LHCN-M2 (cell line): Measurements from ENCODE around the gene PGRMC2. TPM values are rescaled to one million over a fixed set of nuclear protein-coding genes. Genes with fewer than 3 reads are reported as not detected.

Experiments
- DNase-seq: peaks from one replicate; pipeline ENCODE4 v3.0.0-alpha.2; 2012; ENCODE audit warnings: low read depth
- polyA plus RNA-seq: library from polyadenylated mRNA; unstranded; fragments of >200 nt; gene quantifications from one replicate; pipeline ENCODE4 v1.2.1, GENCODE V29; 2012; ENCODE audit warnings: missing spikeins
- total RNA-seq: library from RNA; depleted of rRNA; stranded (reverse); fragments of >200 nt; gene quantifications from 2 replicates; pipeline ENCODE4 v1.2.3, GENCODE V29; 2014; rRNA removed

PGRMC2 gene
- total RNA-seq, result 16.9 and 23.5 TPM in 2 replicates
- 80.1 TPM for polyA plus RNA-seq

- peak; percentile 28 for DNase-seq
These were observed at the start of gene PGRMC2 for GRCh38 chr4:128287141-128287870. PGRMC2 (minus strand) TSS chr4:128287813; CDS start chr4:128287790, 23 bp downstream.

- no peak for DNase-seq
These were observed 47.9 kb upstream of the PGRMC2 start for GRCh38 chr4:128335541-128335940.

GRCh38 chr4:128334256-128334655 lies 46.6 kb upstream of the PGRMC2 start:
- no peak for DNase-seq

GRCh38 chr4:128333309-128334018 lies 45.9 kb upstream of the PGRMC2 start:
- DNase-seq, result no peak

GRCh38 chr4:128332081-128332480 lies 44.5 kb upstream of the PGRMC2 start:
- no peak for DNase-seq

- DNase-seq, result no peak
These were observed 42.0 kb upstream of the PGRMC2 start for GRCh38 chr4:128329638-128330037.

GRCh38 chr4:128328106-128328505 lies 40.5 kb upstream of the PGRMC2 start:
- DNase-seq, result no peak

- DNase-seq, result no peak
These were observed 35.8 kb upstream of the PGRMC2 start for GRCh38 chr4:128323401-128323800.

GRCh38 chr4:128322986-128323385 lies 35.4 kb upstream of the PGRMC2 start:
- peak; percentile 57 for DNase-seq

- DNase-seq, result peak; percentile 56
These were observed 34.7 kb upstream of the PGRMC2 start for GRCh38 chr4:128322311-128322710.

- no peak for DNase-seq
These were observed 33.0 kb upstream of the PGRMC2 start for GRCh38 chr4:128320656-128321055.

- DNase-seq, result no peak
These were observed 28.3 kb upstream of the PGRMC2 start for GRCh38 chr4:128315756-128316520.

- no peak for DNase-seq
These were observed 24.2 kb upstream of the PGRMC2 start for GRCh38 chr4:128311659-128312403.

GRCh38 chr4:128310266-128310697 lies 22.7 kb upstream of the PGRMC2 start:
- DNase-seq, result peak; percentile 93

- DNase-seq, result no peak
These were observed 22.0 kb upstream of the PGRMC2 start for GRCh38 chr4:128309585-128309984.

- no peak for DNase-seq
These were observed 21.4 kb upstream of the PGRMC2 start for GRCh38 chr4:128308986-128309385.

GRCh38 chr4:128307123-128307571 lies 19.5 kb upstream of the PGRMC2 start:
- no peak for DNase-seq

- no peak for DNase-seq
These were observed 18.3 kb upstream of the PGRMC2 start for GRCh38 chr4:128305942-128306341.

GRCh38 chr4:128303986-128304385 lies 16.4 kb upstream of the PGRMC2 start:
- DNase-seq, result no peak

- DNase-seq, result no peak
These were observed 15.8 kb upstream of the PGRMC2 start for GRCh38 chr4:128303405-128303785.

GRCh38 chr4:128301979-128302378 lies 14.4 kb upstream of the PGRMC2 start:
- DNase-seq, result no peak
